Central memory CD8-positive, alpha-beta T cell (primary cell): ENCODE measurements around the gene FNBP1L.

ENCODE experiments used
- ATAC-seq: fragments of 150-1000 bp; cut with Tn5 transposase; replicated peaks from 2 replicates; pipeline ENCODE4 v1.10.0; 2022; ENCODE audit warnings: mild to moderate bottlenecking, moderate FRiP score, moderate number of reproducible peaks; ENCODE audit not compliant: poor library complexity, severe bottlenecking; ENCODE audit errors: extremely low read depth
- DNase-seq, 2 donors: peaks; one replicate each; pipeline ENCODE4 v3.0.0; 2021; ENCODE audit warnings: low spot score in 2 of 2
- H3K27ac Mint-ChIP-seq: one replicate; pipeline ENCODE4 v1.8.0; 2022; ENCODE audit warnings: low read depth, mild to moderate bottlenecking, moderate library complexity, mixed read lengths
- H3K27me3 Mint-ChIP-seq: one replicate; pipeline ENCODE4 v1.8.0; 2022; ENCODE audit warnings: mixed read lengths
- H3K36me3 Mint-ChIP-seq: one replicate; pipeline ENCODE4 v1.8.0; 2022; ENCODE audit warnings: mild to moderate bottlenecking, moderate library complexity, mixed read lengths; ENCODE audit not compliant: insufficient read depth
- H3K4me1 Mint-ChIP-seq: one replicate; pipeline ENCODE4 v1.8.0; 2022; ENCODE audit warnings: mixed read lengths
- H3K4me3 Mint-ChIP-seq: one replicate; pipeline ENCODE4 v1.8.0; 2022; ENCODE audit warnings: mild to moderate bottlenecking, moderate library complexity, mixed read lengths
- H3K9me3 Mint-ChIP-seq: one replicate; pipeline ENCODE4 v1.8.0; 2022; ENCODE audit warnings: mixed read lengths

The FNBP1L gene

GRCh38 chr1:93571623-93572310 lies 123.8 kb downstream of the FNBP1L start:
- ATAC-seq (no peak), DNase-seq (no peak)
- Mint-ChIP-seq H3K27me3 (no peaks in the 10 kb centered on the region), H3K9me3 (no peaks in the 10 kb centered on the region), H3K36me3 (peaks cover 4% of the 10 kb centered on the region), H3K27ac (no peak overlapping the region), H3K4me1 (no peaks in the 10 kb centered on the region), H3K4me3 (no peak overlapping the region)

- no peaks in the 10 kb centered on the region for H3K27me3 Mint-ChIP-seq
- DNase-seq (no peak), ATAC-seq (no peak)
- no peaks in the 10 kb centered on the region for H3K9me3 Mint-ChIP-seq
- peaks cover 2% of the 10 kb centered on the region for H3K36me3 Mint-ChIP-seq
- H3K4me3 Mint-ChIP-seq = no peak overlapping the region
- no peaks in the 10 kb centered on the region for H3K4me1 Mint-ChIP-seq
- no peak overlapping the region for H3K27ac Mint-ChIP-seq
Measured at GRCh38 chr1:93573940-93574469, 126.1 kb downstream of the FNBP1L start.

- Mint-ChIP-seq H3K36me3 (peaks cover 4% of the 10 kb centered on the region), H3K9me3 (no peaks in the 10 kb centered on the region), H3K27ac (no peak overlapping the region), H3K27me3 (no peaks in the 10 kb centered on the region), H3K4me3 (no peak overlapping the region), H3K4me1 (no peaks in the 10 kb centered on the region)
- DNase-seq = no peak
- no peak for ATAC-seq
Measured at GRCh38 chr1:93574511-93574910, 126.6 kb downstream of the FNBP1L start.

GRCh38 chr1:93574991-93575390 lies 127.1 kb downstream of the FNBP1L start:
- no peak overlapping the region for H3K27ac Mint-ChIP-seq
- ATAC-seq = no peak
- no peak for DNase-seq
- no peaks in the 10 kb centered on the region for H3K9me3 Mint-ChIP-seq
- no peaks in the 10 kb centered on the region for H3K27me3 Mint-ChIP-seq
- H3K36me3 Mint-ChIP-seq = peaks cover 4% of the 10 kb centered on the region
- no peaks in the 10 kb centered on the region for H3K4me1 Mint-ChIP-seq
- H3K4me3 Mint-ChIP-seq = no peak overlapping the region

- H3K9me3 Mint-ChIP-seq = no peaks in the 10 kb centered on the region
- no peak overlapping the region for H3K4me3 Mint-ChIP-seq
- peaks cover 4% of the 10 kb centered on the region for H3K36me3 Mint-ChIP-seq
- DNase-seq = no peak
- ATAC-seq = no peak
- no peaks in the 10 kb centered on the region for H3K4me1 Mint-ChIP-seq
- H3K27ac Mint-ChIP-seq = no peak overlapping the region
- H3K27me3 Mint-ChIP-seq = no peaks in the 10 kb centered on the region
Measured at GRCh38 chr1:93575621-93576284, 127.8 kb downstream of the FNBP1L start.

GRCh38 chr1:93576346-93576745 lies 128.4 kb downstream of the FNBP1L start:
- H3K27ac Mint-ChIP-seq = no peak overlapping the region
- no peaks in the 10 kb centered on the region for H3K4me1 Mint-ChIP-seq
- no peak for DNase-seq
- H3K36me3 Mint-ChIP-seq = peaks cover 4% of the 10 kb centered on the region
- H3K27me3 Mint-ChIP-seq = no peaks in the 10 kb centered on the region
- H3K4me3 Mint-ChIP-seq = no peak overlapping the region
- ATAC-seq = no peak
- no peaks in the 10 kb centered on the region for H3K9me3 Mint-ChIP-seq

- DNase-seq (no peak), ATAC-seq (no peak)
- H3K27ac Mint-ChIP-seq = no peak overlapping the region
- H3K9me3 Mint-ChIP-seq = no peaks in the 10 kb centered on the region
- H3K4me1 Mint-ChIP-seq = no peaks in the 10 kb centered on the region
- no peaks in the 10 kb centered on the region for H3K27me3 Mint-ChIP-seq
- no peak overlapping the region for H3K4me3 Mint-ChIP-seq
- peaks cover 4% of the 10 kb centered on the region for H3K36me3 Mint-ChIP-seq
Measured at GRCh38 chr1:93576746-93577145, 128.8 kb downstream of the FNBP1L start.

GRCh38 chr1:93577536-93578432 lies 129.9 kb downstream of the FNBP1L start:
- DNase-seq = no peak
- Mint-ChIP-seq H3K4me3 (no peak overlapping the region), H3K27ac (no peak overlapping the region), H3K4me1 (no peaks in the 10 kb centered on the region), H3K9me3 (no peaks in the 10 kb centered on the region), H3K27me3 (no peaks in the 10 kb centered on the region), H3K36me3 (peaks cover 4% of the 10 kb centered on the region)
- no peak for ATAC-seq

- no peaks in the 10 kb centered on the region for H3K27me3 Mint-ChIP-seq
- peaks cover 4% of the 10 kb centered on the region for H3K36me3 Mint-ChIP-seq
- no peak for DNase-seq
- H3K9me3 Mint-ChIP-seq = no peaks in the 10 kb centered on the region
- no peak for ATAC-seq
- H3K4me3 Mint-ChIP-seq = no peak overlapping the region
- H3K27ac Mint-ChIP-seq = no peak overlapping the region
- H3K4me1 Mint-ChIP-seq = no peaks in the 10 kb centered on the region
Measured at GRCh38 chr1:93578433-93578830, 130.5 kb downstream of the FNBP1L start.

GRCh38 chr1:93578911-93579825 lies 131.2 kb downstream of the FNBP1L start:
- ATAC-seq = no peak
- Mint-ChIP-seq H3K27ac (no peak overlapping the region), H3K4me1 (no peaks in the 10 kb centered on the region), H3K27me3 (no peaks in the 10 kb centered on the region), H3K4me3 (no peak overlapping the region), H3K9me3 (no peaks in the 10 kb centered on the region), H3K36me3 (peaks cover 4% of the 10 kb centered on the region)
- DNase-seq = no peak

GRCh38 chr1:93579891-93580290 lies 132.0 kb downstream of the FNBP1L start:
- H3K4me3 Mint-ChIP-seq = no peak overlapping the region
- H3K36me3 Mint-ChIP-seq = peaks cover 4% of the 10 kb centered on the region
- DNase-seq = no peak
- H3K4me1 Mint-ChIP-seq = no peaks in the 10 kb centered on the region
- H3K9me3 Mint-ChIP-seq = no peaks in the 10 kb centered on the region
- no peak for ATAC-seq
- no peak overlapping the region for H3K27ac Mint-ChIP-seq
- H3K27me3 Mint-ChIP-seq = no peaks in the 10 kb centered on the region
